Activated T-cell treated with anti-CD3 and anti-CD28 coated beads for 24 hours (primary cell): ENCODE data around the gene GCSAML.

Source experiments
- DNase-seq: peaks from one replicate; pipeline ENCODE4 v3.0.0-alpha.2; 2020; ENCODE audit warnings: low read depth

GCSAML gene

DNA sequence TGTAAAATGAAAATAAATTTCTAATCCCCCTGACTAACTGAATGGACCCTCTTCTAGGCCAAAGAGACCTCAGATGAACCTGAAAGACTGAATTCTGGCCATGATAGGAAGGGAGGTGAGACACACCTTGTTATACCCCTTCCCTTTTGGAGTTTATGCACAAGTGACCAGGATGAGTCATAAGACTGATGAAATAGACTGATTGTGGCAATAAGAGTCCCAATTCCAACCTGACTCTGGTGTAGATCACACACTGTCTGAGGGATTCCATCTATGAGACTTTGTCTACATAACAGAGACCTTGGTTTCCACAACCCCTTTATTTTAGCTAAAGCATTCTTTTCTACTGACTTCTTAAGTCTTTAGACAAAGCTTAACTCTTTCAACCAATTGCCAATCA lies 25.7 kb downstream of the GCSAML start:
- DNase-seq, result no peak

DNA sequence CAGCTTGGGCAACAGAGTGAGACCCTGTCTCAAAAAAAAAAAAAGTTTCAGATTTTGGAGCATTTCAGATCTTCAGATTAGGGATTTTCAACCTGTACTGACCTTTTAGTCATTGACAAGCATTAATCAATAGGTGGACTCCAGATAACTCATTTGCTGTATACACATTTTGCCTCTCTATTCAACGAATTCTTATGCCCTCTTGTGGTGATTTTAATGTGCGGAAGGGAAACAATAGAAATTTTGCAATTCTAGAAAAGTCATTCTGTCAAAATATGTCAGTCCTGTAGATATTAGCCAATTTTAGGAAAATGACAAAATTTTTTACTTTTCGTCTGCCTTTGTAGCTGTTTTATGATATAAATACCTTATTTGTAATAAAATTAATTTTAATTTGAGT lies 27.6 kb downstream of the GCSAML start:
- DNase-seq, result no peak

DNA sequence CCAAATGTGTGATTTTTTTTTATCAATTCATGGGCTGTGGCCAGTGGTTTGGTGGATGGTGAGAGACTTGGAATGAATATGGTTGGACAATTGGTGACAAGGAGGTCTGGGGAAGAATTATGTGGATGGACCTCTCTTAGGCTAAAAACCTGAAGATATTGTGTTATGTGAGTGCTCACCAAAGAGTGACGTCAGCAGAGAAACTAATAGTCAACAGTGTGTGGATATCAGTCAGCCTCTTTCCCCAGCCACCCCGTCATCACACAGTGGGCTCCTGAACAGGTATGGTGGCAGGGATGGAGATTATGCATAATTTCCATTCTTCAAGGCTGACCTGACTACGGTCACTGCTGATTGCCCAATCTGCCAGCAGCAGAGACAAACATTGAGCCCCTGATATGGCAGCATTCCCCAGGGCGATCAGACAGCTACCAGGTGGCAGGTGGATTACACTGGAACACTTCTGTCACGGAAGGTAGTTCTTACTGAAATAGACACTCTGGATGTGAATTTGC lies 30.1 kb downstream of the GCSAML start:
- DNase-seq, result no peak

DNA sequence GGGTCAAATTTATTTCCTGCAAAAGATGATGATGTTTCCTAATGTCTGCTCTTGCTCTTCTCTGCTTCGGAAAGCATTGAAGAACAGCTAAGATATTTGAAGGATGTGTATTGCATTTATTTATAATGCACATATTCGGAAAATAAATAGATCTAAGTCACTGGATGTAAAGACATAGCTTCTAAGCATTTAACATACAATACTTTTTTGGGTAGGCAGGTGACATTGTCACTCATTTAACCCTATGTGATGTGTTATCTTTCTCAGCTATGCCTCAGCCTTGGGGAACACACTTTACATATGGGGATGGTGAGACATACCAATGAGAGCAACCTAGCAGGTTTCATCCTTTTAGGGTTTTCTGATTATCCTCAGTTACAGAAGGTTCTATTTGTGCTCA lies 39.1 kb downstream of the GCSAML start, which contains the start of gene OR2G2:
Gene OR2G2, plus strand, starts transcription at position 301 of the 400 bp plus-strand sequence. Its CDS starts 0 bp downstream, at position 301.
- no peak for DNase-seq

DNA sequence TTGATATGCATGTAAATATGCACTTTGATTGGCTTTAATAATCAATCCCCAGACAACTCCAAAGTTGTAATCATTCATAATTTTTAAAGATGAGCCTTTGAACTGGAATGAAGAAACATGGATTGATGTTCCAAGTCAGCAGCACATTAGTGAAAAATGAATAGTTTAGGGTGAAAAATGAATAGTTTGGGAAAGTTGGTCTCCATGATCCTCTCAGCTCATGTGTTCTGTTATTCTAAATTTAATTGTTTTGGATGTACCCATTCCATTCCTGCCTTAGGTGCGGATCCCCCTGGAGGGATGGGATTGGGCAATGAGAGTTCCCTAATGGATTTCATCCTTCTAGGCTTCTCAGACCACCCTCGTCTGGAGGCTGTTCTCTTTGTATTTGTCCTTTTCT lies 56.4 kb downstream of the GCSAML start, which contains the start of gene OR2G3:
Gene OR2G3, plus strand, starts transcription at position 301 of the 400 bp plus-strand sequence. Its CDS starts 0 bp downstream, at position 301.
- no peak for DNase-seq

DNA sequence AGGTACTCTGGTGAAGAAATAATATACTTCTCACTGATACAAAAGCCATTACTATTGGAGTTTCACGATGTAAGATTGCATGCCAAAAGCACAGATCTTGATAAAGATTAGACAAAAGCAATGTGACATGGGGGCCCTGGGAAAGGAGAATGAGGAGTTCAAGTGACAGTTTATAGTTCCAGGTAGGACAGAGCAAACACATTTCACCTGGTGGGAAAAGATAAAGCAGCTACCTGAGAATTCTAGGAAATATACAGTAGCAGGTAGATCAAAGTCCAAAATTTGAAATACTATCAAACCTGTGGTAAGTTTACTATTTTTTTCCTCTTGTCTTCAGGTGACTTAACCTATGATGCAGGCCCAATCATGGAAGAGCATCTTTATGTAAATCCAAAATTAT lies 64.5 kb downstream of the GCSAML start:
- DNase-seq, result no peak

DNA sequence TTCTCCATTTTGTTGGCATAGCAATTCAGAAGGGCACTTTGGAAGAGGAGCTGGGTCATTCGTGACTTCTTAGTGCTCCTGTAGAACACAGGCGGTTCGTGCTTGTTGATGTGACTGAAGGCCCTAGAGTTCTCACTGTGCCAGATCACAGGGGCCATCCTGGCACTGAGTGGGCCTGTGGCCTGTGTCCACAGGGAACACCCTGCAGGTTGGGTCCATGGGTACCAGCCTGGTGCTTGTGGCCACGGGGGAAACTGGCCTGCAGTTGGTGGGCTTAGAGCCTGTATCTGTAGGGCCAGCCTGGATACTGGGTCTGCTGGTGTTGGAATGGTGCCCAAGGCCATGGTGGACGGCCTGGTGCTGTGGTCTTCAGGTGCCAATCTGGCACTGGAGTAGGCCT lies 65.7 kb downstream of the GCSAML start:
- no peak for DNase-seq
